HCT116 (cell line): Measurements from ENCODE around the gene IFI27L2. TPM values are rescaled to one million over a fixed set of nuclear protein-coding genes. Genes with fewer than 3 reads are reported as not detected.

Experiments used
- ATAC-seq: fragments of 200-7000 bp; cut with Tn5 transposase; 2 replicates; pipeline ENCODE4 v1.9.1; 2020; ENCODE audit warnings: mild to moderate bottlenecking, moderate library complexity
- BruUV-seq: library from RNA; stranded (reverse); fragments of 400-500 nt; replicated peaks from 2 replicates; lab custom pipeline; 2021; lab: Mats Ljungman, UMichigan
- CTCF ChIA-PET: fragments of 300-600 bp; sonication (Branson Sonifier 250); formaldehyde crosslinking; loops from one replicate; lab custom pipeline; 2021; ENCODE audit warnings: antibody characterized with exemption; lab: Charles Lee
- POLR2A ChIA-PET: fragments of 300-600, 350-600 bp; sonication (Branson Sonifier 250); formaldehyde crosslinking; loops from one replicate; lab custom pipeline; 2021; ENCODE audit warnings: antibody characterized with exemption; lab: Charles Lee
- RAD21 ChIA-PET, 2 experiments: fragments of 300-600 bp; sonication (Branson Sonifier 250); formaldehyde crosslinking; loops; one replicate each; lab custom pipeline; 2023; ENCODE audit warnings: low total read pairs in 2 of 2; ENCODE audit not compliant: uncharacterized antibody in 2 of 2, unreplicated experiment in 2 of 2, low non-redundant PET in 1 of 2; lab: Charles Lee
- DNase-seq: peaks from one replicate; pipeline ENCODE4 v3.0.0-alpha.2; 2010; ENCODE audit warnings: low read depth, low spot score
- H2AFZ ChIP-seq: fragments of 200-600 bp; shearing (Covaris generic), sonication (generic); 2 replicates; pipeline ENCODE4 v1.6.1; 2017; ENCODE audit warnings: low read depth, mixed run types, mixed read lengths, antibody characterized with exemption, low read length; ENCODE audit not compliant: poor library complexity, severe bottlenecking
- H3K27ac ChIP-seq: 2 replicates; pipeline ENCODE4 v1.5.1; 2012; ENCODE audit warnings: low read depth, low read length
- H3K27me3 ChIP-seq: fragments of 200-600 bp; sonication (generic); 2 replicates; pipeline ENCODE4 v1.6.1; 2016; ENCODE audit warnings: mixed run types, low read length, mixed read lengths; ENCODE audit not compliant: insufficient read depth
- H3K36me3 ChIP-seq, 2 experiments: fragments of 200-500 bp in 1 of 2; fragments of 200-600 bp in 1 of 2; sonication (Bioruptor generic) in 1 of 2; sonication (generic) in 1 of 2; 2 replicates each; pipeline versions ENCODE4 v1.5.1 to v1.6.1; 2014 to 2016; ENCODE audit warnings: low read length in 2 of 2, inconsistent platforms in 1 of 2, mixed read lengths in 1 of 2, mixed run types in 1 of 2; ENCODE audit not compliant: insufficient read depth in 2 of 2, control insufficient read depth in 1 of 2
- H3K4me1 ChIP-seq, 2 experiments: fragments of 200-600 bp in 1 of 2; sonication (generic) in 1 of 2; 2 replicates each; pipeline versions ENCODE4 v1.5.1 to v1.6.1; 2012 to 2017; ENCODE audit warnings: low read length in 2 of 2, inconsistent platforms in 1 of 2, mild to moderate bottlenecking in 1 of 2, mixed read lengths in 1 of 2, mixed run types in 1 of 2, moderate library complexity in 1 of 2; ENCODE audit not compliant: insufficient read depth in 2 of 2, control insufficient read depth in 1 of 2
- H3K4me2 ChIP-seq: fragments of 200-600 bp; sonication (generic); 2 replicates; pipeline ENCODE4 v1.6.1; 2017; ENCODE audit warnings: mixed run types, low read length, mixed read lengths
- H3K4me3 ChIP-seq, 2 experiments: fragments of 200-600 bp in 1 of 2; sonication (generic) in 1 of 2; replicated peaks in 1 of 2; 2 replicates each; pipeline ENCODE4 v1.5.1; 2011 to 2016; ENCODE audit warnings: low read length in 2 of 2, control low read depth in 1 of 2, low read depth in 1 of 2, mild to moderate bottlenecking in 1 of 2, mixed read lengths in 1 of 2, mixed run types in 1 of 2
- H3K79me2 ChIP-seq: fragments of 200-600 bp; sonication (generic); 2 replicates; pipeline ENCODE4 v1.6.1; 2017; ENCODE audit warnings: mild to moderate bottlenecking, mixed run types, low read length, moderate library complexity, mixed read lengths; ENCODE audit not compliant: insufficient read depth
- H3K9ac ChIP-seq: fragments of 200-600 bp; sonication (generic); 2 replicates; pipeline ENCODE4 v1.6.1; 2016; ENCODE audit warnings: low read length, mixed read lengths
- H3K9me2 ChIP-seq: fragments of 200-600 bp; sonication (generic), shearing (Covaris generic); 2 replicates; pipeline ENCODE4 v1.6.1; 2017; ENCODE audit warnings: mixed run types, mild to moderate bottlenecking, moderate library complexity; ENCODE audit not compliant: insufficient read depth
- H3K9me3 ChIP-seq, 2 experiments: fragments of 200-500 bp in 1 of 2; fragments of 200-600 bp in 1 of 2; sonication (Bioruptor generic) in 1 of 2; sonication (generic) in 1 of 2; 2 replicates each; pipeline ENCODE4 v1.6.1; 2014 to 2017; ENCODE audit warnings: low read length in 2 of 2, mixed read lengths in 2 of 2, inconsistent platforms in 1 of 2, low read depth in 1 of 2, mild to moderate bottlenecking in 1 of 2, mixed run types in 1 of 2, moderate library complexity in 1 of 2; ENCODE audit not compliant: control insufficient read depth in 1 of 2, insufficient read depth in 1 of 2
- H4K20me1 ChIP-seq: fragments of 200-600 bp; sonication (generic), shearing (Covaris generic); 2 replicates; pipeline ENCODE4 v1.6.1; 2017; ENCODE audit warnings: mixed run types, mild to moderate bottlenecking, moderate library complexity; ENCODE audit not compliant: insufficient read depth
- ATF3 ChIP-seq: IDR thresholded peaks from 2 replicates; pipeline ENCODE4 v1.6.1; 2012
- CBX3 ChIP-seq: IDR thresholded peaks from 2 replicates; pipeline ENCODE4 v1.6.1; 2012; ENCODE audit warnings: low read depth
- CEBPB ChIP-seq: IDR thresholded peaks from 2 replicates; pipeline ENCODE4 v1.6.1; 2012; ENCODE audit warnings: low read depth
- CTCF ChIP-seq, 3 experiments: fragments of 200-600 bp in 1 of 3; sonication (generic) in 1 of 3; IDR thresholded peaks in 2 of 3; conservative IDR thresholded peaks in 1 of 3; 2 replicates each; pipeline ENCODE4 v1.5.1; 2012 to 2017; ENCODE audit warnings: low read depth in 2 of 3, low read length in 2 of 3, antibody characterized with exemption in 1 of 3, borderline replicate concordance in 1 of 3, control low read depth in 1 of 3, mild to moderate bottlenecking in 1 of 3, mixed read lengths in 1 of 3, mixed run types in 1 of 3, moderate library complexity in 1 of 3; ENCODE audit not compliant: insufficient read depth in 1 of 3
- EGR1 ChIP-seq: IDR thresholded peaks from 2 replicates; pipeline ENCODE4 v1.6.1; 2012; ENCODE audit warnings: low read depth
- ELF1 ChIP-seq: IDR thresholded peaks from 2 replicates; pipeline ENCODE4 v1.6.1; 2012; ENCODE audit warnings: low read depth, borderline replicate concordance
- EZH2 ChIP-seq: fragments of 200-600 bp; sonication (generic); IDR thresholded peaks from 2 replicates; pipeline ENCODE4 v1.6.1; 2017; ENCODE audit warnings: antibody characterized with exemption, mixed run types
- EZH2phosphoT487 ChIP-seq: fragments of 200-600 bp; IDR thresholded peaks from 2 replicates; pipeline ENCODE4 v1.6.1; 2018; ENCODE audit warnings: antibody characterized with exemption, borderline replicate concordance
- FOSL1 ChIP-seq: IDR thresholded peaks from 2 replicates; pipeline ENCODE4 v1.6.1; 2012; ENCODE audit warnings: low read depth
- MAX ChIP-seq: IDR thresholded peaks from 2 replicates; pipeline ENCODE4 v1.6.1; 2012
- POLR2A ChIP-seq: IDR thresholded peaks from 2 replicates; pipeline ENCODE4 v1.7.0; 2011; ENCODE audit warnings: borderline replicate concordance; ENCODE audit not compliant: insufficient read depth, insufficient read length; ENCODE audit errors: extremely low read depth
- POLR2AphosphoS5 ChIP-seq: IDR thresholded peaks from 2 replicates; pipeline ENCODE4 v1.6.1; 2011; ENCODE audit warnings: mild to moderate bottlenecking, low read depth, low read length, moderate library complexity
- RAD21 ChIP-seq: IDR thresholded peaks from 2 replicates; pipeline ENCODE4 v1.6.1; 2012; ENCODE audit warnings: low read depth, mild to moderate bottlenecking
- REST ChIP-seq: IDR thresholded peaks from 2 replicates; pipeline ENCODE4 v1.6.1; 2012; ENCODE audit warnings: low read depth
- SIN3A ChIP-seq: IDR thresholded peaks from 2 replicates; pipeline ENCODE4 v1.6.1; 2012; ENCODE audit warnings: low read depth
- SRF ChIP-seq: IDR thresholded peaks from 2 replicates; pipeline ENCODE4 v1.6.1; 2012; ENCODE audit warnings: low read depth
- TCF7L2 ChIP-seq: IDR thresholded peaks from 2 replicates; pipeline ENCODE4 v1.7.0; 2011; ENCODE audit warnings: borderline replicate concordance, inconsistent platforms; ENCODE audit not compliant: insufficient read depth, insufficient read length; ENCODE audit errors: extremely low read depth
- YY1 ChIP-seq: IDR thresholded peaks from 2 replicates; pipeline ENCODE4 v1.6.1; 2011; ENCODE audit warnings: low read length, low read depth, moderate library complexity, mild to moderate bottlenecking; ENCODE audit not compliant: insufficient replicate concordance; ENCODE audit errors: extremely low read depth
- ZNF274 ChIP-seq: fragments of 200-500 bp; sonication (Bioruptor generic); IDR thresholded peaks from 2 replicates; pipeline ENCODE4 v1.6.1; 2014; ENCODE audit warnings: mild to moderate bottlenecking, low read depth, low read length, inconsistent platforms
- intact Hi-C: fragments of 100-400 bp; cut with micrococcal nuclease; formaldehyde crosslinking; loops from 2 replicates; pipeline ENCODE4 v1.10.0; 2022
- total RNA-seq: library from RNA; stranded (reverse); gene quantifications from one replicate; pipeline ENCODE4 v1.2.1, GENCODE V29; 2021; ENCODE audit not compliant: unreplicated experiment

Gene IFI27L2
- total RNA-seq, 1 experiment from 2014 or later = 42.9 TPM

- no peak overlapping the region for H3K4me2 ChIP-seq
- TF ChIP-seq EGR1 = no peak
- TF ChIP-seq MAX = no peak
- no peak for TF ChIP-seq CTCF (IDR thresholded peaks at IDR 0.05 in 2 of 3, conservative IDR thresholded peaks at IDR 0.05 in 1 of 3; ENCODE audit: borderline replicate concordance in 1 of 3, insufficient read depth in 1 of 3, low read depth in 2 of 3, low read length in 2 of 3)
- no peak for TF ChIP-seq POLR2A
- no peak for TF ChIP-seq RAD21
- TF ChIP-seq REST = no peak
- TF ChIP-seq TCF7L2 = no peak
- no peak for TF ChIP-seq ELF1
- no peak for TF ChIP-seq ATF3
- TF ChIP-seq FOSL1 = no peak
- TF ChIP-seq EZH2 = no peak
- no peak for TF ChIP-seq YY1
- no peak for TF ChIP-seq ZNF274
- TF ChIP-seq CBX3 = no peak
- no peak for TF ChIP-seq EZH2phosphoT487
- no peak for TF ChIP-seq SIN3A
- no peak for TF ChIP-seq POLR2AphosphoS5
- no peak for TF ChIP-seq SRF
- no peak for TF ChIP-seq CEBPB
Measured at GRCh38 chr14:94124582-94125377, 4.6 kb downstream of the IFI27L2 start.

More at GRCh38 chr14:94124582-94125377, 4.6 kb downstream of the IFI27L2 start:
- no TSS peak for BruUV-seq
- ChIA-PET POLR2A (no interaction called here), RAD21 (no interaction called here), CTCF (interaction anchor here (1.6 kb wide), 1 partner anchor 12 kb away, joined by 3 read pairs; no protein-coding TSS in a partner anchor)
- ATAC-seq (no peak), DNase-seq (no peak)
- no peaks in the 10 kb centered on the region for H3K79me2 ChIP-seq
- peaks cover 0 to 14% of the 10 kb centered on the region in 2 experiments; a peak in 2 of 4 replicates for H3K4me1 ChIP-seq
- no peaks in the 10 kb centered on the region for H3K9me2 ChIP-seq
- H4K20me1 ChIP-seq = no peaks in the 10 kb centered on the region
- no peaks in the 10 kb centered on the region for H3K27me3 ChIP-seq
- H2AFZ ChIP-seq = no peak overlapping the region
- intact Hi-C loops = no loop called here
- H3K36me3 ChIP-seq = no peaks in the 10 kb centered on the region
- H3K9ac ChIP-seq = no peak overlapping the region
- H3K9me3 ChIP-seq = peaks cover 0 to 6% of the 10 kb centered on the region in 2 experiments; a peak in 1 of 4 replicates
- no peak overlapping the region for H3K27ac ChIP-seq
- no peak overlapping the region for H3K4me3 ChIP-seq
